A549 (cell line): ENCODE results near the gene GRM5. TPM values are rescaled to one million over a fixed set of nuclear protein-coding genes. Genes with fewer than 3 reads are reported as not detected.

ENCODE experiments used
- ATAC-seq, 2 experiments: fragments of 200-7000 bp in 1 of 2; fragments of >200 bp in 1 of 2; cut with Nextera tagmentation in 1 of 2; cut with Tn5 transposase in 1 of 2; 3 replicates each; pipeline versions ENCODE4 v1.8.0 to v1.9.1; 2018 to 2020; ENCODE audit warnings: mild to moderate bottlenecking in 1 of 2, moderate library complexity in 1 of 2
- CTCF ChIA-PET: fragments of 300-600 bp; sonication (Branson Sonifier 250); formaldehyde crosslinking; extraction: SDS; loops from one replicate; lab custom pipeline; 2021; ENCODE audit warnings: antibody characterized with exemption, inconsistent platforms; lab: Yijun Ruan, JAX
- POLR2A ChIA-PET: fragments of 350-600 bp; formaldehyde crosslinking; extraction: SDS; loops from one replicate; lab custom pipeline; 2021; ENCODE audit warnings: antibody characterized with exemption, inconsistent platforms; lab: Yijun Ruan, JAX
- DNase-seq, 2 experiments: peaks; one replicate each; pipeline versions ENCODE4 v3.0.0 to v3.0.0-alpha.2; 2011 to 2016; ENCODE audit warnings: low read depth in 1 of 2, low spot score in 1 of 2
- FAIRE-seq: peaks from 2 replicates; lab custom pipeline; 2011; peaks lifted over from hg19 to GRCh38; lab: Jason Lieb, UNC
- H3K27ac ChIP-seq, 2 experiments: fragments of >200 bp; sonication (Bioruptor Twin); formaldehyde crosslinking; 3 replicates each; pipeline ENCODE4 v1.5.1; 2016 to 2017
- H3K4me1 ChIP-seq: fragments of >200 bp; sonication (Bioruptor Twin); formaldehyde crosslinking; 3 replicates; pipeline ENCODE4 v1.6.1; 2016
- H3K4me2 ChIP-seq: fragments of >200 bp; sonication (Bioruptor Twin); formaldehyde crosslinking; 3 replicates; pipeline ENCODE4 v1.6.1; 2016
- H3K4me3 ChIP-seq: fragments of >200 bp; sonication (Bioruptor Twin); formaldehyde crosslinking; 3 replicates; pipeline ENCODE4 v1.5.1; 2016
- H3K9me3 ChIP-seq: fragments of >200 bp; sonication (Bioruptor Twin); formaldehyde crosslinking; 3 replicates; pipeline ENCODE4 v1.6.1; 2016
- BHLHE40 ChIP-seq: IDR thresholded peaks from 2 replicates; pipeline ENCODE4 v1.6.1; 2012; ENCODE audit warnings: low read depth, low read length, inconsistent platforms
- CBX2 ChIP-seq: fragments of 200-600 bp; sonication (generic); IDR thresholded peaks from 2 replicates; pipeline ENCODE4 v1.6.1; 2016; ENCODE audit warnings: low read depth, mild to moderate bottlenecking, borderline replicate concordance
- CBX8 ChIP-seq: fragments of 200-600 bp; sonication (generic); IDR thresholded peaks from 2 replicates; pipeline ENCODE4 v1.6.1; 2016
- CEBPB ChIP-seq, 2 experiments: fragments of >200 bp in 1 of 2; sonication (Bioruptor Twin) in 1 of 2; formaldehyde crosslinking in 1 of 2; IDR thresholded peaks; 2 replicates each; pipeline ENCODE4 v1.6.1; 2012 to 2016
- CHD4 ChIP-seq: fragments of 200-600 bp; sonication (generic); IDR thresholded peaks from 2 replicates; pipeline ENCODE4 v1.6.1; 2016; ENCODE audit warnings: antibody characterized with exemption, mild to moderate bottlenecking, borderline replicate concordance
- EHMT2 ChIP-seq: fragments of 200-600 bp; sonication (generic); IDR thresholded peaks from 2 replicates; pipeline ENCODE4 v1.6.1; 2016; ENCODE audit warnings: antibody characterized with exemption, low read depth, mild to moderate bottlenecking, moderate library complexity
- ESRRA ChIP-seq: fragments of 150-350 bp; IDR thresholded peaks from 2 replicates; pipeline ENCODE4 v1.6.1; 2014; ENCODE audit warnings: mild to moderate bottlenecking, low read length, borderline replicate concordance
- FOSB ChIP-seq: fragments of 250-450 bp; sonication (Bioruptor Pico); IDR thresholded peaks from 2 replicates; pipeline ENCODE4 v1.5.0; 2020; ENCODE audit warnings: mild to moderate bottlenecking, moderate library complexity
- HOXB5 ChIP-seq: fragments of 250-450 bp; sonication (Bioruptor Pico); IDR thresholded peaks from 2 replicates; pipeline ENCODE4 v1.5.0; 2020; ENCODE audit warnings: mild to moderate bottlenecking, moderate library complexity
- KDM1A ChIP-seq: fragments of 200-600 bp; sonication (generic); IDR thresholded peaks from 2 replicates; pipeline ENCODE4 v1.6.1; 2016; ENCODE audit warnings: low read depth, mild to moderate bottlenecking
- KDM5A ChIP-seq: fragments of 200-600 bp; sonication (generic); IDR thresholded peaks from 2 replicates; pipeline ENCODE4 v1.6.1; 2016; ENCODE audit warnings: antibody characterized with exemption, mild to moderate bottlenecking
- MYC ChIP-seq: IDR thresholded peaks from 2 replicates; pipeline ENCODE4 v1.6.1; 2012; ENCODE audit warnings: mild to moderate bottlenecking, inconsistent platforms, low read length, improper control_type of control experiment, borderline replicate concordance
- NFE2L2 ChIP-seq: fragments of 150-350 bp; conservative IDR thresholded peaks from 2 replicates; pipeline ENCODE4 v1.6.1; 2014; ENCODE audit warnings: low read length
- NR3C1 ChIP-seq: fragments of >200 bp; sonication (Bioruptor Twin); formaldehyde crosslinking; IDR thresholded peaks from 3 replicates; pipeline ENCODE4 v1.6.1; 2017
- POLR2A ChIP-seq: IDR thresholded peaks from 2 replicates; pipeline ENCODE4 v1.6.1; 2012; ENCODE audit warnings: mild to moderate bottlenecking, low read length
- RAD21 ChIP-seq, 2 experiments: fragments of >200 bp in 1 of 2; sonication (Bioruptor Twin) in 1 of 2; formaldehyde crosslinking in 1 of 2; IDR thresholded peaks in 1 of 2; conservative IDR thresholded peaks in 1 of 2; 2 replicates in 1 of 2; 3 replicates in 1 of 2; pipeline ENCODE4 v1.6.1; 2012 to 2018; ENCODE audit warnings: inconsistent platforms in 1 of 2
- RARB ChIP-seq: fragments of 250-450 bp; sonication (Bioruptor Pico); IDR thresholded peaks from 2 replicates; pipeline ENCODE4 v1.8.0; 2021; ENCODE audit warnings: mild to moderate bottlenecking, moderate library complexity
- RFX5 ChIP-seq: fragments of 450-650 bp; IDR thresholded peaks from 2 replicates; pipeline ENCODE4 v1.7.1; 2014; ENCODE audit warnings: antibody characterized with exemption, mild to moderate bottlenecking, moderate library complexity
- TP53 ChIP-seq: fragments of 250-450 bp; sonication (Bioruptor Pico); IDR thresholded peaks from 2 replicates; pipeline ENCODE4 v1.5.0; 2021; ENCODE audit warnings: mild to moderate bottlenecking, moderate library complexity
- ZNF302 ChIP-seq: fragments of 250-450 bp; sonication (Bioruptor Pico); IDR thresholded peaks from 2 replicates; pipeline ENCODE4 v1.9.0; 2021; ENCODE audit warnings: inconsistent platforms, mild to moderate bottlenecking, moderate library complexity
- WGBS: methylation state at CpG from one replicate; pipeline ENCODE4 v1.1.6; 2017; ENCODE audit errors: missing lambda C conversion rate; 5-methylcytosine and 5-hydroxymethylcytosine counted together
- polyA plus RNA-seq, 4 experiments: library from polyadenylated mRNA; depleted of rRNA in 3 of 4; stranded (reverse); fragments of >200 nt; fragmentation: RNase III in 1 of 4; extraction: RNeasy Plus Mini Kit Qiagen cat#74134 plus additional on column Dnase treatment in 1 of 4; gene quantifications; 2 replicates in 3 of 4; 3 replicates in 1 of 4; pipeline ENCODE4 v1.2.3, GENCODE V29; 2011 to 2017
- TF ChIP-seq, protein P1 (sequence below): fragments of >200 bp; sonication (Bioruptor Twin); formaldehyde crosslinking; IDR thresholded peaks from 3 replicates; pipeline ENCODE4 v1.6.1; 2016
- TF ChIP-seq, protein P2 (sequence below): IDR thresholded peaks from 2 replicates; pipeline ENCODE4 v1.6.1; 2012
- TF ChIP-seq, protein P3 (sequence below): fragments of 200-600 bp; sonication (generic); IDR thresholded peaks from 2 replicates; pipeline ENCODE4 v1.6.1; 2016; ENCODE audit warnings: antibody characterized with exemption, mild to moderate bottlenecking, moderate library complexity

GRM5 gene
- polyA plus RNA-seq, 2 of the 4 experiments (the other 2 are of a cell fraction): 0.01 TPM; not detected in 1

DNA sequence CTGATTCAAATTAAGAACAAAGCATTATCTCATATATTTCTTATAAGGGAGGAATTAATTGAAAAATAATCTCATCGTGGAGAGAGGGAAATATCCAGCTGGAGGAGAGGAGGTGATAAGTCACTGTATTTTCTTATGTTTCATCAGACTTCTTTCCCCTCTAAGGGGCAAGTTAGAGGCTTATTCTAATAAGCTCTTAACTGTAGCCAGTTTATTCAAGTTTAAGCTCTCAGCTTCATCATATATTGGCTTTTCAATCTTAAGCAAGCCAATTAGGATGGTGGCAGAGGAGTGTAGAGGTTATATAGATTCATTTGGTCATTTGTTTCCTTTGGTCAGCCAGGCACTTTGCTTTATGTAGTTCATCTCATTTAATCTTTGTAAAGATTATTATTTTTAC is 256.7 kb downstream of the GRM5 start:
- WGBS: 4% methylated on average over 1 of the region's 1 CpG
- ATAC-seq (no peak), DNase-seq (no peak), FAIRE-seq (no peak)
- Histone ChIP-seq H3K9me3 (no peaks in the 10 kb centered on the region), H3K4me2 (no peak overlapping the region), H3K4me3 (no peak overlapping the region), H3K4me1 (no peaks in the 10 kb centered on the region), H3K27ac (no peak overlapping the region)
- no peak for TF ChIP-seq KDM5A
- no peak for TF ChIP-seq HOXB5 (CRISPR knock-in tag)
- TF ChIP-seq FOSB (CRISPR knock-in tag): no peak
- no peak for TF ChIP-seq RFX5
- TF ChIP-seq, protein P1, sequence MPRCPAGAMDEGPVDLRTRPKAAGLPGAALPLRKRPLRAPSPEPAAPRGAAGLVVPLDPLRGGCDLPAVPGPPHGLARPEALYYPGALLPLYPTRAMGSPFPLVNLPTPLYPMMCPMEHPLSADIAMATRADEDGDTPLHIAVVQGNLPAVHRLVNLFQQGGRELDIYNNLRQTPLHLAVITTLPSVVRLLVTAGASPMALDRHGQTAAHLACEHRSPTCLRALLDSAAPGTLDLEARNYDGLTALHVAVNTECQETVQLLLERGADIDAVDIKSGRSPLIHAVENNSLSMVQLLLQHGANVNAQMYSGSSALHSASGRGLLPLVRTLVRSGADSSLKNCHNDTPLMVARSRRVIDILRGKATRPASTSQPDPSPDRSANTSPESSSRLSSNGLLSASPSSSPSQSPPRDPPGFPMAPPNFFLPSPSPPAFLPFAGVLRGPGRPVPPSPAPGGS: no peak
- no peak for TF ChIP-seq BHLHE40
- TF ChIP-seq, protein P2, sequence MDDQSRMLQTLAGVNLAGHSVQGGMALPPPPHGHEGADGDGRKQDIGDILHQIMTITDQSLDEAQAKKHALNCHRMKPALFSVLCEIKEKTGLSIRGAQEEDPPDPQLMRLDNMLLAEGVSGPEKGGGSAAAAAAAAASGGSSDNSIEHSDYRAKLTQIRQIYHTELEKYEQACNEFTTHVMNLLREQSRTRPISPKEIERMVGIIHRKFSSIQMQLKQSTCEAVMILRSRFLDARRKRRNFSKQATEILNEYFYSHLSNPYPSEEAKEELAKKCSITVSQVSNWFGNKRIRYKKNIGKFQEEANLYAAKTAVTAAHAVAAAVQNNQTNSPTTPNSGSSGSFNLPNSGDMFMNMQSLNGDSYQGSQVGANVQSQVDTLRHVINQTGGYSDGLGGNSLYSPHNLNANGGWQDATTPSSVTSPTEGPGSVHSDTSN: no peak
- no peak for TF ChIP-seq KDM1A
- TF ChIP-seq CBX2: no peak
- TF ChIP-seq ESRRA: no peak
- no peak for TF ChIP-seq MYC
- no peak for TF ChIP-seq POLR2A
- TF ChIP-seq NFE2L2: no peak
- no peak for TF ChIP-seq ZNF302
- TF ChIP-seq RARB (CRISPR knock-in tag): no peak
- TF ChIP-seq, protein P3, sequence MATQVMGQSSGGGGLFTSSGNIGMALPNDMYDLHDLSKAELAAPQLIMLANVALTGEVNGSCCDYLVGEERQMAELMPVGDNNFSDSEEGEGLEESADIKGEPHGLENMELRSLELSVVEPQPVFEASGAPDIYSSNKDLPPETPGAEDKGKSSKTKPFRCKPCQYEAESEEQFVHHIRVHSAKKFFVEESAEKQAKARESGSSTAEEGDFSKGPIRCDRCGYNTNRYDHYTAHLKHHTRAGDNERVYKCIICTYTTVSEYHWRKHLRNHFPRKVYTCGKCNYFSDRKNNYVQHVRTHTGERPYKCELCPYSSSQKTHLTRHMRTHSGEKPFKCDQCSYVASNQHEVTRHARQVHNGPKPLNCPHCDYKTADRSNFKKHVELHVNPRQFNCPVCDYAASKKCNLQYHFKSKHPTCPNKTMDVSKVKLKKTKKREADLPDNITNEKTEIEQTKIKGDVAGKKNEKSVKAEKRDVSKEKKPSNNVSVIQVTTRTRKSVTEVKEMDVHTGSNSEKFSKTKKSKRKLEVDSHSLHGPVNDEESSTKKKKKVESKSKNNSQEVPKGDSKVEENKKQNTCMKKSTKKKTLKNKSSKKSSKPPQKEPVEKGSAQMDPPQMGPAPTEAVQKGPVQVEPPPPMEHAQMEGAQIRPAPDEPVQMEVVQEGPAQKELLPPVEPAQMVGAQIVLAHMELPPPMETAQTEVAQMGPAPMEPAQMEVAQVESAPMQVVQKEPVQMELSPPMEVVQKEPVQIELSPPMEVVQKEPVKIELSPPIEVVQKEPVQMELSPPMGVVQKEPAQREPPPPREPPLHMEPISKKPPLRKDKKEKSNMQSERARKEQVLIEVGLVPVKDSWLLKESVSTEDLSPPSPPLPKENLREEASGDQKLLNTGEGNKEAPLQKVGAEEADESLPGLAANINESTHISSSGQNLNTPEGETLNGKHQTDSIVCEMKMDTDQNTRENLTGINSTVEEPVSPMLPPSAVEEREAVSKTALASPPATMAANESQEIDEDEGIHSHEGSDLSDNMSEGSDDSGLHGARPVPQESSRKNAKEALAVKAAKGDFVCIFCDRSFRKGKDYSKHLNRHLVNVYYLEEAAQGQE: no peak
- no peak for TF ChIP-seq TP53 (CRISPR knock-in tag)
- TF ChIP-seq CHD4: no peak
- no peak for TF ChIP-seq RAD21 (conservative IDR thresholded peaks at IDR 0.05 in 1 of 2, IDR thresholded peaks at IDR 0.05 in 1 of 2)
- ChIA-PET POLR2A (no interaction called here), CTCF (no interaction called here)

DNA sequence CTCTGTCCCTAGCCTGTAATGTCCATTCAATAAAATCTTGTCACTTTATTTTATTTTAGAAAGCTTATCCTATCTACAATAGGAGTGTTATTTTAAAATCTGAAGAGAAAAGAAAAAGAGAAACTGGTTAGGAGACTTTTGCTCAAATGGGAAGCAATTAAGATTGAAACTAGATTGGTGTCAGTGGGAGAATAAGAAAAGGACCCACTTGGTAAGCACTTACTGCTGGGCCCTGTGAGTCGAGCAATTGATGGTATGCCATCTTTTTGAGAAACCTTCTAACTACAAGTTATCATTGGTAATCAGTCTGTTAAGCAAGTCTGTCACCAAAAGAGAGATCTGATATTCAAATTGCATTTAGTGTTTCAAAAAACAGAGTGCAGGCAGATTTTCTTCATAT is 258.4 kb downstream of the GRM5 start:
- no peak for ATAC-seq
- Histone ChIP-seq H3K9me3 (no peaks in the 10 kb centered on the region), H3K4me3 (no peak overlapping the region), H3K4me2 (no peak overlapping the region), H3K4me1 (no peaks in the 10 kb centered on the region), H3K27ac (no peak overlapping the region)
- DNase-seq: no peak
- CTCF ChIA-PET: no interaction called here
- TF ChIP-seq HOXB5 (CRISPR knock-in tag) (no peak), FOSB (CRISPR knock-in tag) (no peak), RARB (CRISPR knock-in tag) (no peak), CBX8 (no peak), EHMT2 (no peak), CEBPB (IDR thresholded peaks at IDR 0.05) (no peak), CBX2 (no peak), NR3C1 (no peak)
- TF ChIP-seq, protein P1: no peak
- TF ChIP-seq, protein P2: no peak
- FAIRE-seq: no peak
- POLR2A ChIA-PET: no interaction called here
- 0% methylated on average over 1 of the region's 1 CpG for whole genome bisulfite sequencing
